Mesenchymal stem cell (in vitro differentiated cells and primary cell): ENCODE measurements around the gene TMEM121B.

Experiments
- DNase-seq: peaks from one replicate; pipeline ENCODE4 v3.0.0-alpha.2; 2013
- H2AFZ ChIP-seq: one replicate; pipeline ENCODE4 v1.6.1; 2013; ENCODE audit warnings: low read depth, mild to moderate bottlenecking, control low read depth, inconsistent platforms, low read length, moderate library complexity
- H2AK5ac ChIP-seq: 2 replicates; pipeline ENCODE4 v1.6.1; 2013; ENCODE audit warnings: low read length, moderate library complexity, mild to moderate bottlenecking, inconsistent platforms; ENCODE audit not compliant: severe bottlenecking
- H2BK120ac ChIP-seq: one replicate; pipeline ENCODE4 v1.6.1; 2013; ENCODE audit warnings: low read depth, mild to moderate bottlenecking, inconsistent platforms, low read length, moderate library complexity
- H2BK12ac ChIP-seq, 2 experiments: one replicate each; pipeline ENCODE4 v1.6.1; 2013; ENCODE audit warnings: inconsistent platforms in 2 of 2, low read length in 2 of 2, mild to moderate bottlenecking in 2 of 2, moderate library complexity in 2 of 2, control low read depth in 1 of 2
- H2BK15ac ChIP-seq: one replicate; pipeline ENCODE4 v1.6.1; 2013; ENCODE audit warnings: mild to moderate bottlenecking, low read depth, inconsistent platforms; ENCODE audit not compliant: poor library complexity, severe bottlenecking
- H2BK5ac ChIP-seq: 2 replicates; pipeline ENCODE4 v1.6.1; 2013; ENCODE audit warnings: low read depth, mild to moderate bottlenecking, low read length, control low read depth, inconsistent platforms; ENCODE audit not compliant: poor library complexity, severe bottlenecking
- H3K14ac ChIP-seq, 2 experiments: one replicate each; pipeline ENCODE4 v1.6.1; 2013; ENCODE audit warnings: inconsistent platforms in 2 of 2, low read length in 2 of 2, control low read depth in 1 of 2, mild to moderate bottlenecking in 1 of 2, moderate library complexity in 1 of 2
- H3K18ac ChIP-seq, 2 experiments: one replicate each; pipeline ENCODE4 v1.6.1; 2013; ENCODE audit warnings: inconsistent platforms in 2 of 2, low read length in 2 of 2, control low read depth in 1 of 2, low read depth in 1 of 2, mild to moderate bottlenecking in 1 of 2
- H3K23ac ChIP-seq, 2 experiments: one replicate each; pipeline ENCODE4 v1.6.1; 2013; ENCODE audit warnings: inconsistent platforms in 2 of 2, low read length in 2 of 2, mild to moderate bottlenecking in 2 of 2, moderate library complexity in 2 of 2, control low read depth in 1 of 2
- H3K27ac ChIP-seq: 2 replicates; pipeline ENCODE4 v1.5.1; 2013; ENCODE audit warnings: mild to moderate bottlenecking, moderate library complexity, low read length, control low read depth, inconsistent platforms; ENCODE audit not compliant: poor library complexity, severe bottlenecking
- H3K27me3 ChIP-seq, 2 experiments: 2 replicates each; pipeline versions ENCODE4 v1.6.1 to v1.7.0; 2013; ENCODE audit warnings: low read length in 2 of 2, mild to moderate bottlenecking in 2 of 2, moderate library complexity in 2 of 2, control low read depth in 1 of 2, inconsistent platforms in 1 of 2; ENCODE audit not compliant: control insufficient read depth in 1 of 2, insufficient read depth in 1 of 2
- H3K36me3 ChIP-seq, 2 experiments: 2 replicates each; pipeline versions ENCODE4 v1.6.1 to v1.7.0; 2013; ENCODE audit warnings: low read length in 2 of 2, control low read depth in 1 of 2, inconsistent platforms in 1 of 2, low read depth in 1 of 2, mild to moderate bottlenecking in 1 of 2; ENCODE audit not compliant: insufficient read depth in 2 of 2, control insufficient read depth in 1 of 2
- H3K4ac ChIP-seq, 2 experiments: one replicate each; pipeline ENCODE4 v1.6.1; 2013; ENCODE audit warnings: inconsistent platforms in 2 of 2, low read length in 2 of 2, mild to moderate bottlenecking in 2 of 2, moderate library complexity in 2 of 2, control low read depth in 1 of 2, low read depth in 1 of 2
- H3K4me1 ChIP-seq: 2 replicates; pipeline ENCODE4 v1.6.1; 2013; ENCODE audit warnings: low read depth, low read length, control low read depth; ENCODE audit not compliant: control insufficient read depth, insufficient read depth
- H3K4me2 ChIP-seq: 2 replicates; pipeline ENCODE4 v1.6.1; 2013; ENCODE audit warnings: low read length, mild to moderate bottlenecking, inconsistent platforms; ENCODE audit not compliant: poor library complexity, severe bottlenecking
- H3K4me3 ChIP-seq, 2 experiments: 2 replicates each; pipeline versions ENCODE4 v1.5.1 to v1.7.0; 2013; ENCODE audit warnings: low read length in 2 of 2, mild to moderate bottlenecking in 2 of 2, control low read depth in 1 of 2, low read depth in 1 of 2; ENCODE audit not compliant: insufficient read depth in 1 of 2
- H3K79me1 ChIP-seq: replicated peaks from 2 replicates; pipeline ENCODE4 v1.6.1; 2013; ENCODE audit warnings: mild to moderate bottlenecking, control low read depth, low read length, inconsistent platforms; ENCODE audit not compliant: poor library complexity, severe bottlenecking
- H3K9ac ChIP-seq: 2 replicates; pipeline ENCODE4 v1.7.0; 2013; ENCODE audit warnings: mild to moderate bottlenecking, low read length, moderate library complexity
- H3K9me3 ChIP-seq: 2 replicates; pipeline ENCODE4 v1.7.0; 2013; ENCODE audit warnings: mild to moderate bottlenecking, low read length; ENCODE audit not compliant: control insufficient read depth
- H4K8ac ChIP-seq: one replicate; pipeline ENCODE4 v1.6.1; 2013; ENCODE audit warnings: inconsistent platforms, mild to moderate bottlenecking, low read length, moderate library complexity
- H4K91ac ChIP-seq: one replicate; pipeline ENCODE4 v1.6.1; 2013; ENCODE audit warnings: mild to moderate bottlenecking, low read length, inconsistent platforms
- WGBS: methylation state at CpG from one replicate; pipeline ENCODE4 v1.1.7; 2013; ENCODE audit warnings: mixed read lengths; 5-methylcytosine and 5-hydroxymethylcytosine counted together

The TMEM121B gene

GRCh38 chr22:17143101-17143500 is 21.9 kb upstream of the TMEM121B start:
- Histone ChIP-seq H3K18ac (no peak overlapping the region), H3K9ac (no peak overlapping the region), H3K9me3 (no peaks in the 10 kb centered on the region), H2BK5ac (no peak overlapping the region), H4K91ac (no peak overlapping the region), H3K79me1 (peaks cover 14% of the 10 kb centered on the region), H2BK15ac (no peak overlapping the region), H2AFZ (no peak overlapping the region), H2AK5ac (no peak overlapping the region), H3K14ac (no peak overlapping the region), H3K23ac (no peak overlapping the region), H3K4ac (no peak overlapping the region), H2BK120ac (no peak overlapping the region), H3K4me3 (no peak overlapping the region), H3K27ac (no peak overlapping the region), H3K4me1 (no peaks in the 10 kb centered on the region), H4K8ac (no peak overlapping the region), H3K27me3 (no peaks in the 10 kb centered on the region), H3K36me3 (peaks cover 54 to 64% of the 10 kb centered on the region in 2 experiments), H2BK12ac (no peak overlapping the region), H3K4me2 (no peak overlapping the region)
- DNase-seq = no peak
- 98% methylated on average over 6 of the region's 9 CpGs for WGBS

- 97% methylated on average over 8 of the region's 9 CpGs for WGBS
- H4K91ac ChIP-seq = no peak overlapping the region
- no peak overlapping the region for H2AK5ac ChIP-seq
Measured at GRCh38 chr22:17140826-17141766, 19.9 kb upstream of the TMEM121B start.

GRCh38 chr22:17140022-17140421 is 18.9 kb upstream of the TMEM121B start:
- no peaks in the 10 kb centered on the region for H3K27me3 ChIP-seq
- H3K4me1 ChIP-seq = no peaks in the 10 kb centered on the region
- H3K79me1 ChIP-seq = peaks cover 7% of the 10 kb centered on the region
- no peak overlapping the region for H2BK12ac ChIP-seq
- H2BK5ac ChIP-seq = no peak overlapping the region
- no peak for DNase-seq
- no peak overlapping the region for H3K27ac ChIP-seq
- 96% methylated on average over 8 of the region's 8 CpGs for WGBS
- H2AFZ ChIP-seq = no peak overlapping the region
- no peak overlapping the region for H2BK15ac ChIP-seq
- no peaks in the 10 kb centered on the region for H3K9me3 ChIP-seq
- no peak overlapping the region for H3K4me3 ChIP-seq
- H3K4ac ChIP-seq = no peak overlapping the region
- no peak overlapping the region for H3K9ac ChIP-seq
- H3K36me3 ChIP-seq = peaks cover 58 to 67% of the 10 kb centered on the region in 2 experiments
- no peak overlapping the region for H2AK5ac ChIP-seq
- H3K18ac ChIP-seq = no peak overlapping the region
- H4K91ac ChIP-seq = no peak overlapping the region
- no peak overlapping the region for H3K23ac ChIP-seq
- no peak overlapping the region for H3K14ac ChIP-seq
- no peak overlapping the region for H3K4me2 ChIP-seq
- H4K8ac ChIP-seq = no peak overlapping the region
- no peak overlapping the region for H2BK120ac ChIP-seq

More at GRCh38 chr22:17140826-17141766, 19.9 kb upstream of the TMEM121B start:
- H3K4ac ChIP-seq = no peak overlapping the region
- H3K4me2 ChIP-seq = no peak overlapping the region
- H3K4me3 ChIP-seq = no peak overlapping the region
- no peak overlapping the region for H2BK15ac ChIP-seq
- H3K27ac ChIP-seq = no peak overlapping the region
- no peak overlapping the region for H2BK5ac ChIP-seq
- H4K8ac ChIP-seq = no peak overlapping the region
- no peak overlapping the region for H2BK12ac ChIP-seq
- no peaks in the 10 kb centered on the region for H3K27me3 ChIP-seq
- no peak overlapping the region for H3K14ac ChIP-seq
- no peak overlapping the region for H2AFZ ChIP-seq
- H3K4me1 ChIP-seq = no peaks in the 10 kb centered on the region
- no peak overlapping the region for H3K23ac ChIP-seq
- no peak overlapping the region for H2BK120ac ChIP-seq
- DNase-seq = no peak
- H3K9me3 ChIP-seq = no peaks in the 10 kb centered on the region
- H3K9ac ChIP-seq = no peak overlapping the region
- peaks cover 54 to 69% of the 10 kb centered on the region in 2 experiments for H3K36me3 ChIP-seq
- H3K18ac ChIP-seq = no peak overlapping the region
- H3K79me1 ChIP-seq = peaks cover 7% of the 10 kb centered on the region

- no peak overlapping the region for H4K91ac ChIP-seq
- H3K4me2 ChIP-seq = no peak overlapping the region
- H3K27ac ChIP-seq = no peak overlapping the region
- no peaks in the 10 kb centered on the region for H3K9me3 ChIP-seq
- no peak overlapping the region for H2BK5ac ChIP-seq
- H4K8ac ChIP-seq = no peak overlapping the region
- H3K4me1 ChIP-seq = no peaks in the 10 kb centered on the region
- H3K14ac ChIP-seq = no peak overlapping the region
- no peak overlapping the region for H2BK12ac ChIP-seq
- no peak overlapping the region for H3K23ac ChIP-seq
- no peak overlapping the region for H2BK120ac ChIP-seq
- H3K4ac ChIP-seq = no peak overlapping the region
- no peak overlapping the region for H2AFZ ChIP-seq
- H3K4me3 ChIP-seq = no peak overlapping the region
- no peak overlapping the region for H2AK5ac ChIP-seq
- DNase-seq = no peak
- no peak overlapping the region for H2BK15ac ChIP-seq
- H3K79me1 ChIP-seq = peaks cover 5% of the 10 kb centered on the region
- no peaks in the 10 kb centered on the region for H3K27me3 ChIP-seq
- no peak overlapping the region for H3K9ac ChIP-seq
- H3K18ac ChIP-seq = no peak overlapping the region
- WGBS = 92% methylated on average over 11 of the region's 11 CpGs
- peaks cover 49 to 57% of the 10 kb centered on the region in 2 experiments for H3K36me3 ChIP-seq
Measured at GRCh38 chr22:17138513-17138912, 17.4 kb upstream of the TMEM121B start.
